GM18502 (cell line): ENCODE data around the gene CSRNP2.
"Not testable (repeated sequence)": the region's sequence is repeated elsewhere in the genome, so short reads cannot be mapped to it uniquely, and the experiment has no call there.

ENCODE experiments used
- ATAC-seq: cut with Tn5 transposase; IDR thresholded peaks from one replicate; pipeline ENCODE4 v1.9.1; 2021; ENCODE audit warnings: mild to moderate bottlenecking; ENCODE audit not compliant: unreplicated experiment, poor library complexity

The CSRNP2 gene

GRCh38 chr12:51083126-51083833, at the start of gene CSRNP2:
Gene CSRNP2, minus strand, starts transcription at chr12:51083596. Its CDS starts 7,035 bp downstream, at chr12:51076561.
- peak; percentile 98 for ATAC-seq

- no peak for ATAC-seq
These were observed 49.3 kb upstream of the CSRNP2 start for GRCh38 chr12:51132693-51133092.

- no peak for ATAC-seq
These were observed 48.5 kb upstream of the CSRNP2 start for GRCh38 chr12:51131745-51132521.

GRCh38 chr12:51128919-51129318, 45.5 kb upstream of the CSRNP2 start:
- no peak for ATAC-seq

GRCh38 chr12:51127050-51127729, 43.8 kb upstream of the CSRNP2 start:
- ATAC-seq = no peak

- ATAC-seq = no peak
These were observed 42.9 kb upstream of the CSRNP2 start for GRCh38 chr12:51126297-51126696.

- ATAC-seq = no peak
These were observed 41.1 kb upstream of the CSRNP2 start for GRCh38 chr12:51124504-51124903.

- ATAC-seq = no peak
These were observed 39.4 kb upstream of the CSRNP2 start for GRCh38 chr12:51122844-51123243.

GRCh38 chr12:51118706-51119105, 35.3 kb upstream of the CSRNP2 start:
- no peak for ATAC-seq

- no peak for ATAC-seq
These were observed 32.1 kb upstream of the CSRNP2 start for GRCh38 chr12:51115533-51115932.

GRCh38 chr12:51108136-51108535, 24.7 kb upstream of the CSRNP2 start:
- no peak for ATAC-seq

GRCh38 chr12:51103977-51104376, 20.6 kb upstream of the CSRNP2 start:
- no peak for ATAC-seq

- ATAC-seq = no peak
These were observed 15.2 kb upstream of the CSRNP2 start for GRCh38 chr12:51098611-51099010.

- ATAC-seq = no peak
These were observed 7.4 kb upstream of the CSRNP2 start for GRCh38 chr12:51090705-51091229.

- no peak for ATAC-seq
These were observed 4.4 kb upstream of the CSRNP2 start for GRCh38 chr12:51087818-51088217.

- ATAC-seq = no peak
These were observed 3.5 kb upstream of the CSRNP2 start for GRCh38 chr12:51086933-51087332.

GRCh38 chr12:51085757-51086156, 2.4 kb upstream of the CSRNP2 start:
- no peak for ATAC-seq

GRCh38 chr12:51082561-51083125, 753 bp downstream of the CSRNP2 start:
- no peak for ATAC-seq

- ATAC-seq = no peak
These were observed 2.0 kb downstream of the CSRNP2 start for GRCh38 chr12:51081421-51081820.

- ATAC-seq = no peak
These were observed 3.3 kb downstream of the CSRNP2 start for GRCh38 chr12:51080136-51080535.

- not testable (repeated sequence) for ATAC-seq
These were observed 4.5 kb downstream of the CSRNP2 start for GRCh38 chr12:51078866-51079265.
